ENCODE measurements around the gene KCNMB2.

DNA sequence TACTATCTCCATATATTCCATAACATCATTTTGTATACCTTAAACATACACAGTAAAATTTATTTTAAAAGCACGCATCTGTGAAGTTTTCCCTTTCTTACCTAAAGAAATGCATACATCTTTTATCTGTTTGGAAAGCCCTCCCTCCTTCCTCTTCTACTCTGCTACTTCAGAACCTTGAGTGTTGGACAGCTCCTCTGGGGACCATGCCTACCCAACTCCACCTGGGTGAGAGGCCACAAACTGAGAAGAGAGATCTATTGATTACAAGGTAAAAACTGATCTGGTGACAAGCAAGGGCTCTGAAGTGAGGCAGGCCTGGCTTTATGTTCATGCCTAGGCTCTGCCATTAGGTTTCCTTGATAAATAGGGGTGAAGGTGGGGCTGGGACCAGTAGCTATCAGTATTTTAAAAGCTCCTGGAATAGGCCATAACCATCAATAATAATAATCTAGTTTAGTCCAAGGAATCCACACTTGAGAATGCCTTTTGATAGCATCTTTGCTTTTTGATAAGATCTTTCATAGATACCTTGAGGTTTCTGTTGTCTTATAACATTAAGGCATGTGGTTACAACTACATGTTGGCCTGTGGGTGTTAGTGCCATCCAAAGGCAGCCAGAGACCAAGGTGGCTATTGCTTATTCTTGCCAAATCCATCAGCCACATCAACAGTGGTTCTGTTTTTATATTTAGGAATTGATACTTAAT lies 148.8 kb downstream of the KCNMB2 start:
- TF ChIP-seq, protein P1, sequence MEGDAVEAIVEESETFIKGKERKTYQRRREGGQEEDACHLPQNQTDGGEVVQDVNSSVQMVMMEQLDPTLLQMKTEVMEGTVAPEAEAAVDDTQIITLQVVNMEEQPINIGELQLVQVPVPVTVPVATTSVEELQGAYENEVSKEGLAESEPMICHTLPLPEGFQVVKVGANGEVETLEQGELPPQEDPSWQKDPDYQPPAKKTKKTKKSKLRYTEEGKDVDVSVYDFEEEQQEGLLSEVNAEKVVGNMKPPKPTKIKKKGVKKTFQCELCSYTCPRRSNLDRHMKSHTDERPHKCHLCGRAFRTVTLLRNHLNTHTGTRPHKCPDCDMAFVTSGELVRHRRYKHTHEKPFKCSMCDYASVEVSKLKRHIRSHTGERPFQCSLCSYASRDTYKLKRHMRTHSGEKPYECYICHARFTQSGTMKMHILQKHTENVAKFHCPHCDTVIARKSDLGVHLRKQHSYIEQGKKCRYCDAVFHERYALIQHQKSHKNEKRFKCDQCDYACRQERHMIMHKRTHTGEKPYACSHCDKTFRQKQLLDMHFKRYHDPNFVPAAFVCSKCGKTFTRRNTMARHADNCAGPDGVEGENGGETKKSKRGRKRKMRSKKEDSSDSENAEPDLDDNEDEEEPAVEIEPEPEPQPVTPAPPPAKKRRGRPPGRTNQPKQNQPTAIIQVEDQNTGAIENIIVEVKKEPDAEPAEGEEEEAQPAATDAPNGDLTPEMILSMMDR (IDR thresholded peaks at IDR 0.05) = no peak
- TF ChIP-seq POLR2AphosphoS5 (IDR thresholded peaks at IDR 0.05) (no peak), EP300 (IDR thresholded peaks at IDR 0.05) (no peak)

Data from stomach (tissue), 4 donors.